ENCODE measurements around the gene OSBPL2.

OSBPL2 gene

GRCh38 chr20:62246872-62247652 lies 8.7 kb downstream of the OSBPL2 start:
- DNase-seq, result no peak
- TF ChIP-seq CTCF (IDR thresholded peaks at IDR 0.05; ENCODE audit: low read depth, low read length), result no peak
- H3K9me3 ChIP-seq (ENCODE audit: severe bottlenecking), result no peaks in the 10 kb centered on the region
- peaks cover 2% of the 10 kb centered on the region; the same call in 1 of the 2 replicates for H3K36me3 ChIP-seq
- H3K27ac ChIP-seq, result no peak overlapping the region
- H3K27me3 ChIP-seq (ENCODE audit: insufficient read depth, low read depth, severe bottlenecking), result no peaks in the 10 kb centered on the region
- no peak overlapping the region for H3K4me3 ChIP-seq (ENCODE audit: low read depth, low read length)

- H3K36me3 ChIP-seq, result no peaks in the 10 kb centered on the region; the same call in none of the 2 replicates
- no peaks in the 10 kb centered on the region for H3K27me3 ChIP-seq (ENCODE audit: insufficient read depth, low read depth, severe bottlenecking)
- no peak overlapping the region for H3K27ac ChIP-seq
- no peak overlapping the region for H3K4me3 ChIP-seq (ENCODE audit: low read depth, low read length)
- no peaks in the 10 kb centered on the region for H3K9me3 ChIP-seq (ENCODE audit: severe bottlenecking)
- TF ChIP-seq CTCF (IDR thresholded peaks at IDR 0.05; ENCODE audit: low read depth, low read length), result no peak
- DNase-seq, result no peak
Measured at GRCh38 chr20:62248890-62249560, 10.7 kb downstream of the OSBPL2 start.

GRCh38 chr20:62252342-62252966 lies 14.1 kb downstream of the OSBPL2 start:
- Histone ChIP-seq H3K4me3 (ENCODE audit: low read depth, low read length) (no peak overlapping the region), H3K36me3 (peaks cover 15% of the 10 kb centered on the region), H3K27me3 (ENCODE audit: insufficient read depth, low read depth, severe bottlenecking) (no peaks in the 10 kb centered on the region), H3K9me3 (ENCODE audit: severe bottlenecking) (no peaks in the 10 kb centered on the region), H3K27ac (no peak overlapping the region)
- no peak for TF ChIP-seq CTCF (IDR thresholded peaks at IDR 0.05; ENCODE audit: low read depth, low read length)
- DNase-seq, result no peak

- peak overlapping the region; percentile 31; the same call in 1 of the 2 replicates for H3K27ac ChIP-seq
- TF ChIP-seq CTCF (IDR thresholded peaks at IDR 0.05; ENCODE audit: low read depth, low read length), result no peak
- no peak overlapping the region for H3K4me3 ChIP-seq (ENCODE audit: low read depth, low read length)
- H3K36me3 ChIP-seq, result peaks cover 17% of the 10 kb centered on the region
- DNase-seq, result no peak
- H3K9me3 ChIP-seq (ENCODE audit: severe bottlenecking), result no peaks in the 10 kb centered on the region
- H3K27me3 ChIP-seq (ENCODE audit: insufficient read depth, low read depth, severe bottlenecking), result no peaks in the 10 kb centered on the region
Measured at GRCh38 chr20:62253398-62253797, 15.1 kb downstream of the OSBPL2 start.

- no peaks in the 10 kb centered on the region for H3K9me3 ChIP-seq (ENCODE audit: severe bottlenecking)
- H3K27me3 ChIP-seq (ENCODE audit: insufficient read depth, low read depth, severe bottlenecking), result no peaks in the 10 kb centered on the region
- no peak for DNase-seq
- H3K36me3 ChIP-seq, result peaks cover 17% of the 10 kb centered on the region
- H3K27ac ChIP-seq, result peak overlapping the region; percentile 28; the same call in 1 of the 2 replicates
- no peak for TF ChIP-seq CTCF (IDR thresholded peaks at IDR 0.05; ENCODE audit: low read depth, low read length)
- H3K4me3 ChIP-seq (ENCODE audit: low read depth, low read length), result no peak overlapping the region
Measured at GRCh38 chr20:62254021-62254724, 15.9 kb downstream of the OSBPL2 start.

Data from WERI-Rb-1 (cell line).